GM18951 (cell line): ENCODE measurements around the gene SERPINA12.

Experiments used
- POLR2A ChIP-seq: IDR thresholded peaks from 4 replicates; pipeline ENCODE4 v1.6.1; 2011; ENCODE audit warnings: mild to moderate bottlenecking; ENCODE audit not compliant: insufficient read length, insufficient read depth; ENCODE audit errors: extremely low read depth
- in situ Hi-C: fragments of 300-500 bp; cut with MboI; formaldehyde crosslinking; loops from one replicate; pipeline ENCODE4 v1.12.0; 2022; ENCODE audit warnings: low sequenced_read_pairs, mixed read lengths, inconsistent platforms; ENCODE audit not compliant: unreplicated experiment

Gene SERPINA12

DNA sequence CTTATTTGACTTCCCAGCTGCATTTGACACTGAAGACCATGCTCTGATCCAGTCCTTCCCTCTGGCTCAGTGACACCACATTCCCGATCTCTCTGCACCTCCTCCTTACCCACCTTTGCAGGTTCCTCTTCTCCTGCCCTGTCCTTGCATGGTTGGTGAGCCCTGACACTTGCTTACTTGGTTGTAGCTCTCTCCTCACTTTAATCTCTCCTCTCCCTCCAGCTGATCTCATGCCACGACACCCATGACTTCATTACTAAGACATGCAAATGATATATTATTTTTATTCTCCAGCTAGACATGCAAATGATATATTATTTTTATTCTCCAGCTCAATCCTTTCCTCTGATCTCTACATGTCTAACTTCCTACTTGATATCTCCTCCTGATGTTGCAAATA, 33.2 kb downstream of the SERPINA12 start, which contains the start of gene SERPINA9:
TSS of gene SERPINA9 (minus strand) at position 175 of the 400 bp plus-strand sequence. CDS start 6,357 bp downstream, outside the sequence.
- no peak for TF ChIP-seq POLR2A
- in situ Hi-C loops, result no loop called here

- no peak for TF ChIP-seq POLR2A
- in situ Hi-C loops, result no loop called here
Measured at GRCh38 chr14:94474581-94475031, 34.7 kb downstream of the SERPINA12 start.

DNA sequence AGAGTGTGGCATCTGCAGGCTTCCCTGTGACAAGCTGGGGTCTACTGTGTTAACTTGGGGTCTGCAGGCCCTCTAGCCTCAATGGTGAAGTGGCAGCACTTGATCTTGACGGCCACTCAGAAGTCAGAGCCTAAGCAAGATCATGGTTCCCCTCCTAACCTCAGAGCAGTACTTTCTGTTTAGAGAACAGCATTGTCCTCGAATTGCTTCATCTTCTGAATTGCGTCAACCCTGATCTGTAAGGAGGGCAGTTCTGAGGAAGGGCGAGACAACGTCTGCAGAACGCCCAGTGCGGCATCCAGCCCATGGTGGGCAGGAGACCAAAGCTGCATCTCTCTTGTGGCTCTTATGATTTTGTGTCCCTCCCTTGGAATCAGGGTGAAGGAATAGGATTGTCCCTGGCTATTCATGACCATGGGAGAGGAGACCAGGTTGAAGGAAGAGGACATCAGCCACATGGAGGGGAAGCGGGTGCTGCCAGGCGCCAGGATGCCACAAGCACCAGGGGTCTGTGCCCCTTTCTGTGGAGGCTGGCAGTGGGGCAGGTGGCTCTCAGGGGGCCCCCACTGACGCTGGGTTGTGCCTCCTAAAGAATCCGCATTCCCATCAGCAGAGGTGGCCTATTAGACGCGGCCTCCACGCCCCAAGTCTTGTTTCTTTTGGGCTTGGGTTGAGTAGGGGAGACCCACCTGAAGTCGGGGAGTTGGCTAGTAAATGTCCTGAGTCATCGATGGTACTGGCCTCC, 35.4 kb downstream of the SERPINA12 start:
- no peak for TF ChIP-seq POLR2A
- in situ Hi-C loops, result no loop called here

DNA sequence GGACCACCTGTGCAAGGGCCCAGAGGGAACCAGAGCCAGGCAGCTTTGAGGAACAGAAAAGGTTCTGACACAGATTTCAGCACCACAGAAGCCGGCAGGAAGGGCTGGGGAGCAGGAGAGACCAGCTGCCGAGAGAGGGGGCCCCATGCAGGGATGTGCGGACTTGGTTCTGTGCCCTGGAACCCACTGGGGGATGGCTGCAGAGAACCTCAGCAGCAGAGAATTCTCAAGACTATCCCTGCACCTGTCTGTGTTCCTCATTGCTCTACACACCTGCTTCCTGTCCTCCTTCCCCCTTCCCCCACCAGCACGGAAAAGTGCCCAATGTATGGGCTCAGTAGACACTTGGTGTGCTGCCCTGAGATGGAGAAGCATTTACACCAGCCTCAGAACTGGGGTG, 36.4 kb downstream of the SERPINA12 start:
- in situ Hi-C loops, result no loop called here
- no peak for TF ChIP-seq POLR2A

- TF ChIP-seq POLR2A, result no peak
- in situ Hi-C loops, result no loop called here
Measured at GRCh38 chr14:94471045-94471444, 38.2 kb downstream of the SERPINA12 start.

- in situ Hi-C loops, result no loop called here
- TF ChIP-seq POLR2A, result no peak
Measured at GRCh38 chr14:94470311-94470710, 39.0 kb downstream of the SERPINA12 start.

DNA sequence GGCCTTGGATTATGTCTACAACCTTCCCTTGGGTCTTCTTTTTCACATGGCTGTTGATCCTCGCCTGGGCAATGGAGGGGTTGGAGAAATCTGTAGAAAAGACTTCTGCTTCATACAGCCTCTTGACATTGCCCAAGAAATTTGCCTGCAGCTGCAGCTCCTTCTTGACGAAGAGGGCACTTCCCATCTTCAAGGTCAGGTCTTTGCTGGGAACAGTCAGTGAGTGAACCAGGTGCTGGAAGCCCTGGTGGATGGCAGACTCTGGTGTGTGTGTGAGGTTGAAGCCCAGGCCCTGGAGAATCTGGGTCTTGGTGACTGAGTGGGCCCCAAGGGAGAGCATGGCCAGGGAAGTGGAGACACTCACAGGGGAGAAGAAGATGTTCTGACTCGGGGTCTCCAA, 40.0 kb downstream of the SERPINA12 start:
- in situ Hi-C loops, result no loop called here
- TF ChIP-seq POLR2A, result no peak

DNA sequence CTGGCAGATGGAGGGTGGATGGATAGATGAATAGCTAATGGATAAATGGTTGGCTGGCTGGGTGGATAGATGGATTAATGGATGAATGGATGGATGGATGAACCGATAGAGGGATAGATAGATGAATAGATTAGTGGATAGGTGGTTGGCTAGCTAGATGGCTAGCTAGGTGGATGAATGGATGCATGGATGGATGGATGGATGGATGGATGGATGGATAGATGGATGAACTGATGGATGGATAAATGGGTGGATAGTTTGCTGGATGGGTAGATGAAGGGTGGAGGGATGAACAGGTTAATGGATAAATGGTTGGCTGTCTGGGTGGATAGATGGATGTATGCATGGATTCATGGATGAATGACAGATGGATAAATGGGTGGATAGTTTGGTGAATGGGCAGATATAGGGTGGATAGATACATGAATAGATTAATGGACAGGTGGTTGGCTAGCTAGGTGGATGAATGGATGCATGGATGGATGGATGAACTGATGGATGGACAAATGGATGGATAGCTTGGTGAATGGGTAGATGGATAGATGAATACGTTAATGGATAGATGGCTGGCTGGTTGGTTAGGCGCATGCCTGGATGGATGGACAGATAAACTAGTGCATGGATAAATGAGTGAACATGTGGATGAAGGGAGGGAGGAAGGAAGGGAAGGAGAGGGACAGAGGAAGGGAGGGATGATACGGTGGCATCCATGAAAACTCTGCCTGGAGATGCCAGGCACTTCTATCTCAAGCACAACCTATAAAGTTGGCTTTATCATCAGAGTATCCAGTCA, 41.3 kb downstream of the SERPINA12 start:
- in situ Hi-C loops, result no loop called here
- TF ChIP-seq POLR2A, result no peak

DNA sequence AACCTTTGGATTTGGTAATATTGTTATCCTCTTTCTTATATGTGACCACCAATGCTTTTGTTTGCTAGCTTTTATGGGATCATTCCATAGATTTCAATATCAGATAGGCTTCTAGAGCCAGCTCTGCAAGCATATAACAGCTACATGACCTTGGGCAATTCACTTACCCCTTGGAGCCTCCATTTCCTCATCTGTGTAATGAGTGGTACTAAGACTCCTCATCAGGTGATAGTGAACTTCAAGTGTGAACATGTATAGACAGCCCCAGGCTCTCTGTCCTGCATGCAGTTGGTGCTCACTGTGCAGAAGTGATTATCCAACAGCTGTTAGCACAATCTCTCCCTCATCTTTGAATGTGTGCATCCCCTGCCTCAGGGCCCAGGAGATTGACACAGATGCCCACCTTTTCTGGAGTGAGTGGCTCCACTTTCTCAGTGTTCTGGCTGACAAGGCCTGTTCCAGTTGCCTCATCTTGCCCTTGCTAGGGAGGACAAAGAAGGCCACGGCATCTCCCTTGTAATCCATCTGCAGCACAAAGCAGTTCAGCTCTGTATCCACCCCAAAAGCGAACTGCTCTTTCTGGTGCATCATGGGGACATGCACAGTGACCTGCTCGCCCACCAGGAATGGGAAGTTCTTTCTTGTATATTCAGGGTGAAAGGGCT, 42.4 kb downstream of the SERPINA12 start:
- in situ Hi-C loops, result no loop called here
- no peak for TF ChIP-seq POLR2A

DNA sequence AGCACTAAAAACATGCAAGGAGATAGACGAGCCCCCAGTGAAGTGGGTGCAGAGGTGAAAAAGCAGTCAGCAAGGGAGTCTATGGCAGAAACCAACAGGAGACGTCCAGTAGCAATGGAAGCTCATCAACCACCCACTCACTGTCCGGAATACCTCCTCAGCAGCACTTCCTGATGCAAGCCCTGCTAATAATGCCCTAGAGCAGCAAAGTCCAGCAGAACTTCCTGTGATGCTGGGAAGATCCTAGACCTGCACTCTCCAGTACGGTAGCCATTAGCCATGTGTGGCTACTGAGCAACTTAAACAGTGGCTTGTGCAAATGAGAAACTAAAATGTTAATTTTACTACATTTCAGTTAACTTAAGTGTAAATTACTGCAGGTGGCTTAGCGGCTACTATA, 44.2 kb downstream of the SERPINA12 start:
- TF ChIP-seq POLR2A, result no peak
- in situ Hi-C loops, result no loop called here

DNA sequence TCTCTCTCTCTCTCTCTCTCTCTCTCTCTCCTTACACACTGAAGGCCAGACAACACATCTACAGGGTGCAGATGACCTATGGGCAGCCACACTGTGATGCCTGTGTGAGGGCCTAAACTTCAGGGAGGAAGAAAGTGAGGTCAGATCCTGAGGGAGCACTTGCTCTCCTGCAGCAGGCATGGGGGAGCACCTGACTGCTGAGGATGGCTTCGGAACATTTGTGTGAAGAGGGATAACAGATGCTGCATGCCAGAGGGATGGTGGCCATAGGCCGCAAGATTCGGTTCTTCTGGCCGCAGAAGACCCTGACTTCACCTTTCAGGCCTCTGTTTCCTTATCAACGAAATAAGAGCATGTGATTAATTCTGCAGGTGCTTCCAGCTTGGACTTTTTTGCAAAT, 45.0 kb downstream of the SERPINA12 start:
- no peak for TF ChIP-seq POLR2A
- in situ Hi-C loops, result no loop called here

DNA sequence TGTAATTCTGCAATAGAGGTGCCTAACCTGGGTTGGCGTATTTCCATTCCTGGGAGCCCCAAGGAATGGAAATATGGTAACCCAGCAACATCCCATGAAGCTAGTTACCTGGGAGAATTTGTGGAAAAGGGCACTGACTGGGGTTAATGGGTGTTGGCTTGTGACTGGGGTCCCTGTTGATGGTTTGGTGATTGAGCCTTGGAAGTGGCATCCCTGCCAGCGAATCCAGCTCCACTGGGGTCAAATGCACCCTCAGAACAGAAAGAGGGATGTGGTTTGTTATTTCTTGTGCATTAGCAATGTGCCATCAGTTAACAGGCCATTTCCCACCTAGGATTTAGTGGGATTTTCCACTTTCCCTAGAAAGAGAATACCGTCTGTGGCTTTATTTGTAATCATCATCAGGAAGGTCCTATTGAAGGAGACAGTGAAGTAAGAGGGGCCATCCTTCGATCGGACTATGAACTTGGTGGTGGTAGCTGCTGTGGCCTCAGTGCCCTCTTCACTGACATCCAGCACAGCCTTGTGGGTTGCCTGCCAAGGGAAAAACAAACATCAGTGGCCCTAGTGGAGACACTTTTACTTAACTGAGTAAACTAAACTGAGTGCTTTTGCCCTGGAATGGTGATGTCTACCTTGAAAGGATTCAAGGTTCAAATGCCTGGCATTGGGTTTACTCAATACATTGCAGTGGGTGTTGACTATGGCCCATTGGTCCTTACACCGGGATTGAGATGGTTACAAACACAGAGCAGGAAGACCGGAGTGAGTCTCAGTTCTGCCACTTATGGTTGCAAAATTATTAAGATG, 46.3 kb downstream of the SERPINA12 start:
- in situ Hi-C loops, result no loop called here
- TF ChIP-seq POLR2A, result no peak

GRCh38 chr14:94462219-94462551, 47.1 kb downstream of the SERPINA12 start:
- no peak for TF ChIP-seq POLR2A
- in situ Hi-C loops, result no loop called here

DNA sequence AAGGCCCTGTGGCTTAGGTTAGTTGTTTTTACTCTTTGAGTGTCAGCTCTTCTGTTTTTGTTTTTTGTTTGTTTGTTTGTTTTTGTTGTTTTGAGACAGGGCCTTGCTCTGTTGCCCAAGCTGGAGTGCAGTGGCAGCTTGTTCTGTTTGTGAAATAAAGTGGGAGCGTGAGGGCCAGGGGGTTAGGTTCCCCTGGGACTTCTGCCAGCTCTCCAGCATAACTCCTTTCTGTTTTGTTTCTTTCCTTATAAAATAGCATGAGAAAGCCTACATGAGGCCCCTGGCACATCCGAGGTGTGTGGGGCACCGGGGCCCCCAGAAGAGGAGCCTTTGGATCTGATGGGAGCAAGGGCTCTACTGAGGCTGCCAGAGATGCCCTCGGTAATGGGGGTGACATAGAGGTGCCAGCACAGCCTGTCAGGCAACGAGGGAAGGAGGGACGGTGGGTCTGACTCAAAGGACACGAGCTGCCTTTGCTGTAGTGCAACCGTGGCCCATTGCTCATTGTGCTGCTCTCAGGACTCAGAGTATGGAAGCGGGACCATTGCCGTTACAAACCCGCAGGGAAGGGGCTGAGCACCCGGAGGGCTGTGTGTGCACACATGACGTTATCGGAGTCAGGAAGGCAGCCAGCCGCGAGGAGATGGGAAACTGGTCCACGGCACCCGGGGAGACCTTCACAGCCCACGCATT, 47.6 kb downstream of the SERPINA12 start:
- TF ChIP-seq POLR2A, result no peak

More for the DNA sequence above, 47.6 kb downstream of the SERPINA12 start:
- in situ Hi-C loops, result no loop called here
